Thymus (tissue), 11 donors: ENCODE data around the gene ZNF569. TPM values are rescaled to one million over a fixed set of nuclear protein-coding genes. Genes with fewer than 3 reads are reported as not detected.

Experiments
- DNase-seq, 9 donors: peaks; one replicate each; pipeline ENCODE4 v3.0.0-alpha.2; 2013; ENCODE audit warnings: low spot score in 9 of 9, low read depth in 6 of 9, missing footprints in 1 of 9
- H3K27ac ChIP-seq, 2 donors: one replicate each; pipeline ENCODE4 v1.5.1; 2013; ENCODE audit warnings: control low read depth in 1 of 2, low read depth in 1 of 2, low read length in 1 of 2, mild to moderate bottlenecking in 1 of 2, moderate library complexity in 1 of 2
- H3K27me3 ChIP-seq, 2 donors: one replicate each; pipeline ENCODE4 v1.5.1; 2013; ENCODE audit warnings: low read length in 1 of 2; ENCODE audit not compliant: control insufficient read depth in 2 of 2, insufficient read depth in 1 of 2
- H3K36me3 ChIP-seq, 2 donors: one replicate each; pipeline ENCODE4 v1.5.1; 2013; ENCODE audit warnings: low read length in 1 of 2, mild to moderate bottlenecking in 1 of 2, moderate library complexity in 1 of 2; ENCODE audit not compliant: control insufficient read depth in 2 of 2, insufficient read depth in 2 of 2
- H3K4me1 ChIP-seq, 2 donors: one replicate each; pipeline ENCODE4 v1.5.1; 2013; ENCODE audit warnings: low read length in 2 of 2; ENCODE audit not compliant: control insufficient read depth in 2 of 2, insufficient read depth in 2 of 2
- H3K4me3 ChIP-seq, 2 donors: one replicate each; pipeline ENCODE4 v1.5.1; 2013; ENCODE audit warnings: low read length in 2 of 2, control low read depth in 1 of 2, mild to moderate bottlenecking in 1 of 2
- H3K9me3 ChIP-seq, 2 donors: one replicate each; pipeline ENCODE4 v1.5.1; 2013; ENCODE audit warnings: low read length in 1 of 2, mild to moderate bottlenecking in 1 of 2; ENCODE audit not compliant: control insufficient read depth in 2 of 2, insufficient read depth in 1 of 2
- WGBS: extraction: QIAGEN DNeasy Blood & Tissue Kit; methylation state at CpG from one replicate; pipeline ENCODE4 v1.1.7; 2013; 5-methylcytosine and 5-hydroxymethylcytosine counted together
- polyA plus RNA-seq: library from polyadenylated mRNA; stranded (reverse); fragments of 200-250 nt; gene quantifications from one replicate; pipeline ENCODE4 v1.2.3, GENCODE V29; 2013
- total RNA-seq: library from RNA; stranded (reverse); fragments of 120-200 nt; gene quantifications from one replicate; pipeline ENCODE4 v1.2.4, GENCODE V29; 2013
- donor health status: healthy.

ZNF569 gene
- total and polyA plus RNA-seq, 2 donors, result 6.8 to 7.8 TPM

GRCh38 chr19:37361994-37362393, 105.2 kb downstream of the ZNF569 start:
- Histone ChIP-seq H3K4me3 (no peak overlapping the region), H3K36me3 (peaks cover 25 to 36% of the 10 kb centered on the region in 2 donors), H3K27me3 (no peaks in the 10 kb centered on the region), H3K9me3 (peaks cover 8 to 24% of the 10 kb centered on the region in 2 donors), H3K4me1 (no peaks in the 10 kb centered on the region), H3K27ac (no peak overlapping the region)
- no peak for DNase-seq
- 94% methylated on average over 1 of the region's 1 CpG for WGBS

Other genes starting within 250 kb of the ZNF569 start
- 7.1 TPM for gene ZNF383, start 249.2 kb downstream of the ZNF569 start, total RNA-seq
- 11.7 TPM for gene ZNF383, start 249.2 kb downstream of the ZNF569 start, polyA plus RNA-seq
- 4.0 TPM for gene ZNF527, start 96.3 kb downstream of the ZNF569 start, total RNA-seq
- gene ZNF527, start 96.3 kb downstream of the ZNF569 start, polyA plus RNA-seq, result 4.9 TPM
- 6.2 TPM for gene ZNF570, start 1.9 kb upstream of the ZNF569 start, total RNA-seq
- 3.9 TPM for gene ZNF570, start 1.9 kb upstream of the ZNF569 start, polyA plus RNA-seq
- gene ZNF793, start 39.5 kb upstream of the ZNF569 start, total RNA-seq, result 2.5 TPM
- 3.8 TPM for gene ZNF793, start 39.5 kb upstream of the ZNF569 start, polyA plus RNA-seq
- gene ZNF571, start 127.3 kb upstream of the ZNF569 start, total RNA-seq, result 5.2 TPM
- 5.2 TPM for gene ZNF571, start 127.3 kb upstream of the ZNF569 start, polyA plus RNA-seq
- 2.5 TPM for gene ZNF540, start 127.4 kb upstream of the ZNF569 start, total RNA-seq
- 7.5 TPM for gene ZNF540, start 127.4 kb upstream of the ZNF569 start, polyA plus RNA-seq
- 13.1 TPM for gene ZFP30, start 188.0 kb upstream of the ZNF569 start, total RNA-seq
- 7.4 TPM for gene ZFP30, start 188.0 kb upstream of the ZNF569 start, polyA plus RNA-seq